HG03175 (cell line): Measurements from ENCODE around the gene CLSTN1.
"Not testable (repeated sequence)": the region's sequence is repeated elsewhere in the genome, so short reads cannot be mapped to it uniquely, and the experiment has no call there.

Experiments
- ATAC-seq: cut with Tn5 transposase; IDR thresholded peaks from one replicate; pipeline ENCODE4 v1.9.1; 2021; ENCODE audit warnings: mild to moderate bottlenecking, moderate library complexity; ENCODE audit not compliant: unreplicated experiment

Gene CLSTN1

GRCh38 chr1:9766759-9767442 is 56.9 kb downstream of the CLSTN1 start:
- no peak for ATAC-seq

GRCh38 chr1:9764550-9764949 is 59.2 kb downstream of the CLSTN1 start:
- no peak for ATAC-seq

- no peak for ATAC-seq
Measured at GRCh38 chr1:9763914-9764313, 59.9 kb downstream of the CLSTN1 start.

GRCh38 chr1:9762446-9762845 is 61.3 kb downstream of the CLSTN1 start:
- ATAC-seq, result not testable (repeated sequence)

GRCh38 chr1:9761855-9762254 is 61.9 kb downstream of the CLSTN1 start:
- no peak for ATAC-seq

- no peak for ATAC-seq
Measured at GRCh38 chr1:9760824-9761223, 62.9 kb downstream of the CLSTN1 start.

GRCh38 chr1:9759939-9760338 is 63.8 kb downstream of the CLSTN1 start:
- ATAC-seq, result no peak

GRCh38 chr1:9758559-9759121 is 65.1 kb downstream of the CLSTN1 start:
- no peak for ATAC-seq

- ATAC-seq, result no peak
Measured at GRCh38 chr1:9755441-9755995, 68.2 kb downstream of the CLSTN1 start.

- no peak for ATAC-seq
Measured at GRCh38 chr1:9753121-9753531, 70.6 kb downstream of the CLSTN1 start.

- no peak for ATAC-seq
Measured at GRCh38 chr1:9751971-9752370, 71.8 kb downstream of the CLSTN1 start.

GRCh38 chr1:9749361-9749760 is 74.4 kb downstream of the CLSTN1 start:
- no peak for ATAC-seq

- not testable (repeated sequence) for ATAC-seq
Measured at GRCh38 chr1:9748391-9748790, 75.4 kb downstream of the CLSTN1 start.

- ATAC-seq, result no peak
Measured at GRCh38 chr1:9746651-9747050, 77.1 kb downstream of the CLSTN1 start.

GRCh38 chr1:9746211-9746610 is 77.6 kb downstream of the CLSTN1 start:
- ATAC-seq, result no peak

- no peak for ATAC-seq
Measured at GRCh38 chr1:9744106-9744799, 79.5 kb downstream of the CLSTN1 start.

- no peak for ATAC-seq
Measured at GRCh38 chr1:9737671-9738070, 86.1 kb downstream of the CLSTN1 start.

GRCh38 chr1:9737057-9737456 is 86.7 kb downstream of the CLSTN1 start:
- no peak for ATAC-seq

- no peak for ATAC-seq
Measured at GRCh38 chr1:9736241-9736640, 87.5 kb downstream of the CLSTN1 start.

- ATAC-seq, result no peak
Measured at GRCh38 chr1:9735800-9736199, 88.0 kb downstream of the CLSTN1 start.

- no peak for ATAC-seq
Measured at GRCh38 chr1:9733160-9733789, 90.5 kb downstream of the CLSTN1 start.
